ENCODE results near the gene HSPH1. TPM values are rescaled to one million over a fixed set of nuclear protein-coding genes. Genes with fewer than 3 reads are reported as not detected.

The HSPH1 gene
- total RNA-seq, 4 donors from 2014 or later = 36.5 to 47.0 (median 42.2) TPM

DNA sequence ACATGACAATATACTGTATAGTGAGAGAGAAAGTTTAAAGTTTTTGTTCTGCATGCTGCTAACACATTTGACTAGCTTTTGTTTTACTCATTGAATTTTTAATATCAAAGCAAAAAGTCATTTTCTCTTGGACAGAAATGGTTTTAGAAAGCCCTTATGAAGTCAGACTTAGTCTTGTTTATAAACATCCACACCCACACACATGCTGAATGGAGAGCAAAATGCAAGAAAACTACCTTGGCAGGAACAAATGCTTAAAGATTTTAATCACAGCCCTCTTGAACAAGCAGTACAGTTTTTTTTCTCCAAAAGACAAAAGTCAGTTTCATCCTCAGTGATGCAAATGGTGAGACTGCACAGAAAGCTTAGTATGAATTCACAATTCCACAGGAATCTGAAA lies 25.0 kb downstream of the HSPH1 start:
- TF ChIP-seq, protein P1, sequence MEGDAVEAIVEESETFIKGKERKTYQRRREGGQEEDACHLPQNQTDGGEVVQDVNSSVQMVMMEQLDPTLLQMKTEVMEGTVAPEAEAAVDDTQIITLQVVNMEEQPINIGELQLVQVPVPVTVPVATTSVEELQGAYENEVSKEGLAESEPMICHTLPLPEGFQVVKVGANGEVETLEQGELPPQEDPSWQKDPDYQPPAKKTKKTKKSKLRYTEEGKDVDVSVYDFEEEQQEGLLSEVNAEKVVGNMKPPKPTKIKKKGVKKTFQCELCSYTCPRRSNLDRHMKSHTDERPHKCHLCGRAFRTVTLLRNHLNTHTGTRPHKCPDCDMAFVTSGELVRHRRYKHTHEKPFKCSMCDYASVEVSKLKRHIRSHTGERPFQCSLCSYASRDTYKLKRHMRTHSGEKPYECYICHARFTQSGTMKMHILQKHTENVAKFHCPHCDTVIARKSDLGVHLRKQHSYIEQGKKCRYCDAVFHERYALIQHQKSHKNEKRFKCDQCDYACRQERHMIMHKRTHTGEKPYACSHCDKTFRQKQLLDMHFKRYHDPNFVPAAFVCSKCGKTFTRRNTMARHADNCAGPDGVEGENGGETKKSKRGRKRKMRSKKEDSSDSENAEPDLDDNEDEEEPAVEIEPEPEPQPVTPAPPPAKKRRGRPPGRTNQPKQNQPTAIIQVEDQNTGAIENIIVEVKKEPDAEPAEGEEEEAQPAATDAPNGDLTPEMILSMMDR (IDR thresholded peaks at IDR 0.05) = no peak
- TF ChIP-seq POLR2AphosphoS5 (IDR thresholded peaks at IDR 0.05) (no peak), POLR2A (IDR thresholded peaks at IDR 0.05) (no peak), EP300 (IDR thresholded peaks at IDR 0.05) (no peak)
- ATAC-seq = no peak
- H3K4me1 ChIP-seq = no peaks in the 10 kb centered on the region
- H3K9me3 ChIP-seq = no peaks in the 10 kb centered on the region
- no peak overlapping the region for H3K4me3 ChIP-seq
- H3K36me3 ChIP-seq = peaks cover 7 to 75% of the 10 kb centered on the region in 2 donors
- no peaks in the 10 kb centered on the region for H3K27me3 ChIP-seq
- H3K27ac ChIP-seq = no peak overlapping the region

DNA sequence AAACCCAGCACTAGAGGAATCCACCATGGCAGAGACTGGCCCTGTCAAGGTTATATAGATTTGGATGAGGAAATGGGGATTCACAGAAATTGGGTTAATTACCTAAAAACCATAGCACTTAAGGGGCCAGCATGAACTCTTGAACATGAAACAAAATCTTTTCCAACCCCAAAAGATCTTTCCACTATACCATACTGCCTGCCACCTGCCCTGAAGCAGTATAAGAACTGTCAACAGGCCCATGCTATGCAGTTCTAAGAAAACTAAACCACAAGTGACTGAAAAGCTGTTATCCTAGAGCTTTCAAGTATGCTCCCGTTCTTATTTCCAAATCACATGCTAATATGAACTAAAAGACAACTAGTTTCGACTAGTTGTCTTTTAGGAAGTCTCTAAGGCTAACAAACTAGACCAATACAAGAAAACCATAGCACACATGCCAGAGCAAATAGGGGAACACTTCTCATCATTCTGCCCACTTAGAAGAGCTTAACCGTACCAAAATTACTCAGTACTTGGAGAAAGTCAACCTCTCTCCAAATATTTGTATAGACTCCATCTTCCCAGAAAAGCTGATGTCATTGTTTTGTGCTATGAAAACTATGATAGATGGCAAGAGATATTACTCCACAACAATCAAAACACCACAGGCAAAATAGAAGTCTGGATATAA lies 27.5 kb downstream of the HSPH1 start:
- 66 to 84% methylated on average over 3 of the region's 3 CpGs for WGBS, 2 donors (ENCODE audit: low coverage in 1 of 2)
- Histone ChIP-seq H3K27me3 (no peaks in the 10 kb centered on the region), H3K27ac (no peak overlapping the region), H3K36me3 (peaks cover 0 to 51% of the 10 kb centered on the region in 2 donors), H3K4me1 (no peaks in the 10 kb centered on the region), H3K4me3 (no peak overlapping the region), H3K9me3 (no peaks in the 10 kb centered on the region)
- no peak for ATAC-seq
- no peak for TF ChIP-seq POLR2AphosphoS5 (IDR thresholded peaks at IDR 0.05)
- TF ChIP-seq, protein P1 (IDR thresholded peaks at IDR 0.05) = no peak
- no peak for TF ChIP-seq POLR2A (IDR thresholded peaks at IDR 0.05)
- no peak for TF ChIP-seq EP300 (IDR thresholded peaks at IDR 0.05)

DNA sequence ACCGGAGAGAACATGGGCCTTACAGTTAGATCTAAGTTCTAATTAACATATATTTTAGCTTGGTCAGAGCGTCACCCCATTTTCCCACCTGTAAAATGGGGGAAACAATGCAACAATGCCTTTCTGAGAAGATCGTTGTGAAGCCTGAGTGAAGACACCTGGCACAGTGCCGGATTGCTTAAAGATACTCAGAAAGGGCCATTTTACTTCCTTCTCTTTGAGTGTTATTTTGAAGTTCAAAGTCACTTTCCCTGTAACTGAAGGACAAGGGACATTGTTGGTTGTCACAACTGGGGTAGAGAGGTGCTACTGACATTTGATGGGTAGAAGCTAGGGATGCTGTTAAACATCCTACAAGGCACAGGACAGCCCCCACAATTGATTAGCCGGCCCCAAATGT lies 28.1 kb downstream of the HSPH1 start:
- H3K4me1 ChIP-seq = no peaks in the 10 kb centered on the region
- H3K9me3 ChIP-seq = no peaks in the 10 kb centered on the region
- no peak for TF ChIP-seq POLR2A (IDR thresholded peaks at IDR 0.05)
- no peak overlapping the region for H3K4me3 ChIP-seq
- peaks cover 0 to 46% of the 10 kb centered on the region in 2 donors for H3K36me3 ChIP-seq
- no peak for ATAC-seq
- WGBS, 2 donors (ENCODE audit: low coverage in 1 of 2) = 71 to 91% methylated on average over 4 to 5 of the region's 5 CpGs
- no peak overlapping the region for H3K27ac ChIP-seq
- no peaks in the 10 kb centered on the region for H3K27me3 ChIP-seq

DNA sequence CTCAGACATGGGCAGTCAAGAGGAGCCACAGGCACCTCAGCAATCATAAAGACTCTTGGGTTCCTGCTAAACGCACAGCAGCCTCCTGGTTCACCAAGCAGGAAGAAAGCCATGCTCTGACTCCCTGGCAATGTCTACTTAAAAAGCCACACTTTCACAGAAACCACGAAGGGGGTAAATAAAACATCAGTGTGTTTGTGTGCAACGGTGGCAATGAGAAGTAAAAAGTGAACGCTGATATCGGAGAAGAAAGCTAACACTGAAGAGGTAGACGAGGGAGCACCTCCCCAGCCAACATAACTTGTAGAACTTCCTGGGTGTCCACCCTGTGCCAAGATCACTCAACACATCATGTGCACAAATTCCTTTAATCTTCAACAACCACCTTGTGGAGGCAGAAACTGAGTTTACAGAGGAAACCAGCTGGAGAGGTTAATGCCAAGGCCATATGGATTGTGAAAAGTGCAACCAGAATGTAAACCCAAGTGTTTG lies 30.2 kb downstream of the HSPH1 start:
- peaks cover 2% of the 10 kb centered on the region for H3K27me3 ChIP-seq
- peaks cover 0 to 25% of the 10 kb centered on the region in 2 donors for H3K36me3 ChIP-seq
- ATAC-seq = no peak
- H3K9me3 ChIP-seq = peaks cover 0 to 3% (median 0%) of the 10 kb centered on the region in 3 donors
- no peaks in the 10 kb centered on the region for H3K4me1 ChIP-seq
- WGBS, 2 donors (ENCODE audit: low coverage in 1 of 2) = 67% methylated on average over 6 of the region's 6 CpGs; no CpG with 5 or more reads in 1 of the 2 donors
- no peak overlapping the region for H3K4me3 ChIP-seq
- no peak overlapping the region for H3K27ac ChIP-seq
- TF ChIP-seq POLR2AphosphoS5 (IDR thresholded peaks at IDR 0.05) (no peak), EP300 (IDR thresholded peaks at IDR 0.05) (no peak), POLR2A (IDR thresholded peaks at IDR 0.05) (no peak)
- TF ChIP-seq, protein P1 (IDR thresholded peaks at IDR 0.05) = no peak

DNA sequence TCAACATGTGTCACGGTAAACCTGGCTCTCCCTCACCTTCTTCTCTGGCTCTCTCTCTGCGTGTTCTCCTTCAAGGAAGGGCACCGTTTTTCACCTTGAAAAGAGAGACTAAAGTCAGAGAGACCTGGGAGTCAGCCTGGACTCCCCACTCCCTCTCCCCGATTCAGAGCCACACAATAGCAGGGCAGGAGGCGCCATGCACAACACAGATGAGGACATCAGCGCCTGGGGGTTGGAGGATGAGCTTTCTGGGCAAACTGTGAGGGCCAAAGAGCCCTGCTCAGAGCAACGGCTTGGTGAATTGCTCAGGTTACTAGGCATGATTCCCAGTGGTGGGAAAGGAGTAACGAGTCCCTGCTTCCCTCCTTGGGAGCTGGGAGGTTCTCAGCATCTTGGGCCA lies 32.3 kb downstream of the HSPH1 start:
- Histone ChIP-seq H3K4me1 (peaks cover 0 to 5% (median 0%) of the 10 kb centered on the region in 3 donors), H3K4me3 (no peak overlapping the region), H3K36me3 (peaks cover 0 to 10% of the 10 kb centered on the region in 2 donors), H3K27ac (no peak overlapping the region), H3K27me3 (peaks cover 18% of the 10 kb centered on the region), H3K9me3 (peaks cover 0 to 6% (median 0%) of the 10 kb centered on the region in 3 donors)
- no peak for TF ChIP-seq POLR2A (IDR thresholded peaks at IDR 0.05)
- TF ChIP-seq, protein P1 (IDR thresholded peaks at IDR 0.05) = no peak
- no peak for TF ChIP-seq EP300 (IDR thresholded peaks at IDR 0.05)
- TF ChIP-seq POLR2AphosphoS5 (IDR thresholded peaks at IDR 0.05) = no peak
- ATAC-seq = no peak
- WGBS, 2 donors (ENCODE audit: low coverage in 1 of 2) = 68 to 72% methylated on average over 2 to 3 of the region's 8 CpGs

Measured in gastroesophageal sphincter (tissue), 4 donors.